GM12865 (cell line): ENCODE measurements around the gene DGLUCY.
A peak's percentile ranks its signal among the peaks of the same experiment; 100 is the strongest.

ENCODE experiments used
- DNase-seq: peaks from one replicate; pipeline ENCODE4 v3.0.0; 2010; ENCODE audit warnings: low read depth
- H3K4me3 ChIP-seq: 2 replicates; pipeline ENCODE4 v1.5.1; 2011; ENCODE audit warnings: mild to moderate bottlenecking, low read depth, low read length, control low read depth
- TF ChIP-seq, protein P1 (sequence below): IDR thresholded peaks from 2 replicates; pipeline ENCODE4 v1.5.1; 2011; ENCODE audit warnings: low read length, control low read depth, low read depth, inconsistent platforms; ENCODE audit not compliant: insufficient read depth; ENCODE audit errors: missing control alignments

The DGLUCY gene

DNA sequence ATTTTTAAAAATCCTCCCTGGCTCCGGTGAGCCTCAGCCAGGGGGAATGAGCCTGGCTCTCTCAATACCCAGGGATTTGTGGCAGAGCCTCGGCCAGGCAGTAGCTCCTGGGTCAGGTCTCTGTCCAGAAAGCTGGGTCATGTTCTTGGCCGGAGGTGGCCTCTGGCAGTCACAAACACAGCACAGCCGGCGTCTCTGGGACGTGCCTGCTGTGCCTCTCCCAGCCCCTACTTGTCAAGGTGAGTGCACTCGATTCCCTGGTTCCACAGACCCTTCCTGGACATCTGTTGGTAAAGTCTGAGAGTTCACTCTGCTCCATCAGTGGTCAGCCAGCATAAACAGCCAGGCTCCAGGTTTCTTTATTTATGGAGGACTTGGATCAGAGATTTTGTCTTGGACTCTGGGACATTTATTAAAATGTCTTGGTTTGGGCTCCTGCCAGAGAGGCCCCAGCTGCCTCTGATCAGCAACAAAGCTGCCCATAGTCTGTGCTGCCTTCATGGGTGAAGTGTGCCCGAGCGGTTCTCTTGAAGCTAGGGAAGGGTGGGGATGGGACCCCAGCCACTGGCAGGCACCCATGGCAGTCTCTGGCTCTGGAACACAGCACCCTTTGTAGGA lies 56.7 kb downstream of the DGLUCY start:
- TF ChIP-seq, protein P1, sequence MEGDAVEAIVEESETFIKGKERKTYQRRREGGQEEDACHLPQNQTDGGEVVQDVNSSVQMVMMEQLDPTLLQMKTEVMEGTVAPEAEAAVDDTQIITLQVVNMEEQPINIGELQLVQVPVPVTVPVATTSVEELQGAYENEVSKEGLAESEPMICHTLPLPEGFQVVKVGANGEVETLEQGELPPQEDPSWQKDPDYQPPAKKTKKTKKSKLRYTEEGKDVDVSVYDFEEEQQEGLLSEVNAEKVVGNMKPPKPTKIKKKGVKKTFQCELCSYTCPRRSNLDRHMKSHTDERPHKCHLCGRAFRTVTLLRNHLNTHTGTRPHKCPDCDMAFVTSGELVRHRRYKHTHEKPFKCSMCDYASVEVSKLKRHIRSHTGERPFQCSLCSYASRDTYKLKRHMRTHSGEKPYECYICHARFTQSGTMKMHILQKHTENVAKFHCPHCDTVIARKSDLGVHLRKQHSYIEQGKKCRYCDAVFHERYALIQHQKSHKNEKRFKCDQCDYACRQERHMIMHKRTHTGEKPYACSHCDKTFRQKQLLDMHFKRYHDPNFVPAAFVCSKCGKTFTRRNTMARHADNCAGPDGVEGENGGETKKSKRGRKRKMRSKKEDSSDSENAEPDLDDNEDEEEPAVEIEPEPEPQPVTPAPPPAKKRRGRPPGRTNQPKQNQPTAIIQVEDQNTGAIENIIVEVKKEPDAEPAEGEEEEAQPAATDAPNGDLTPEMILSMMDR, result no peak
- H3K4me3 ChIP-seq, result no peak overlapping the region
- DNase-seq, result no peak

DNA sequence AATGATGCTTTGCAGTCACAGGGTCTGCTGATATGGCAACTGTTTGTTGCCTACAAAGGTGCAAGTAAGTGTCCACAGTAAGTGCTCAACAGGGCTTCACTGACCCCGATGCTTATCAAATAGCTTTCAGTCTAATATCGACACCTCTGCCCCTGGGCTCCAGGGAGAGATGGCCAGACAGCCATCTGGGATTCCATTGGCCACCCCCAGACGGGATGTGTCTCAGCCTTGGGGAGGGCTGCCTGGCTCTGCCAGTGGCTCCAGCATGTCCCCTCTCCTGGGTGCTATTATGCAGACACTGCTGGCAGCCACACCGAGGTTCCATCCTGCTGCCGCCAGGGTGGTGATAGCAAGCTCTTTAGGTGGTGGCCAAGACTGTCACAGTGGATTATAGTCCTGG lies 57.4 kb downstream of the DGLUCY start:
- no peak for DNase-seq
- H3K4me3 ChIP-seq, result no peak overlapping the region
- TF ChIP-seq, protein P1, result no peak

DNA sequence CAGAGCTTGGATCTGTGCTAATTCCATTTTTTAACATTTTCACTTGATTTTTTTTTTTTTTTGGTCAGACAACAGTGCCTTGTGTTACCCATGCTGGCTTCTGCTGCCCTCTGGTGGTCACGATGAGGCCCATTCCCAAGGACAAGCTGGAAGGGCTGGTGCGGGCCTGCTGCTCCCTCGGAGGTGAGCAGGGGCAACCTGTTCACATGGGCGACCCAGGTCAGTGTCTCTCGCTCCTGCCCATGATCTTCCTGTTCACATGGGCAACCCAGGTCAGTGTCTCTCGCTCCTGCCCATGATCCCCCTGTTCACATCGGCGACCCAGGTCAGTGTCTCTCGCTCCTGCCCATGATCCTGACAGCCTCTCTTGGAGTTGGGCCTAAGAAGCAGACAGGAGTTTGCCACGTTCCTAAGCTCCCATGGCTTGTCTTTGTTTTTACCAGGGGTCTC lies 59.4 kb downstream of the DGLUCY start:
- TF ChIP-seq, protein P1, result peak; percentile 91
- DNase-seq, result peak; percentile 85

DNA sequence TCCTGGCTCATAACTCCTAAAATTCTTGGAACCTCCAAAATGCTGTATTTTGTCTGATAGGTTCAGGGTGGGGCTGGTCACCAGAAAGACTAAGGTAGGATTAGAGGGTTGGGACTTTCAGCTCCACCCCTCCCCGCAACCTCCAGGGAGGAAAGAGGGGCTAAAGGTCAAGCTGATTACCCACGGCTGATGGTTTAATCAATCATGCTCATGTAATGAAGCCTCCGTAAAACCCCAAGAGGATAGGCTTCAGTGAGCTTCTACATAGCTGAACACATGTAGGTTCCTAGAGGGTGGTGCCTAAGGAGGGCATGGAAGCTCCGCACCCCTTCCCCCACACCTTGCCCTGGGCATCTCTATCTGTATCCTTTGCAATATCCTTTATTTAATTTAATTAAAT lies 60.0 kb downstream of the DGLUCY start:
- H3K4me3 ChIP-seq, result no peak overlapping the region
- DNase-seq, result no peak
- TF ChIP-seq, protein P1, result no peak

More for the DNA sequence above, 59.4 kb downstream of the DGLUCY start:
- no peak overlapping the region for H3K4me3 ChIP-seq

DNA sequence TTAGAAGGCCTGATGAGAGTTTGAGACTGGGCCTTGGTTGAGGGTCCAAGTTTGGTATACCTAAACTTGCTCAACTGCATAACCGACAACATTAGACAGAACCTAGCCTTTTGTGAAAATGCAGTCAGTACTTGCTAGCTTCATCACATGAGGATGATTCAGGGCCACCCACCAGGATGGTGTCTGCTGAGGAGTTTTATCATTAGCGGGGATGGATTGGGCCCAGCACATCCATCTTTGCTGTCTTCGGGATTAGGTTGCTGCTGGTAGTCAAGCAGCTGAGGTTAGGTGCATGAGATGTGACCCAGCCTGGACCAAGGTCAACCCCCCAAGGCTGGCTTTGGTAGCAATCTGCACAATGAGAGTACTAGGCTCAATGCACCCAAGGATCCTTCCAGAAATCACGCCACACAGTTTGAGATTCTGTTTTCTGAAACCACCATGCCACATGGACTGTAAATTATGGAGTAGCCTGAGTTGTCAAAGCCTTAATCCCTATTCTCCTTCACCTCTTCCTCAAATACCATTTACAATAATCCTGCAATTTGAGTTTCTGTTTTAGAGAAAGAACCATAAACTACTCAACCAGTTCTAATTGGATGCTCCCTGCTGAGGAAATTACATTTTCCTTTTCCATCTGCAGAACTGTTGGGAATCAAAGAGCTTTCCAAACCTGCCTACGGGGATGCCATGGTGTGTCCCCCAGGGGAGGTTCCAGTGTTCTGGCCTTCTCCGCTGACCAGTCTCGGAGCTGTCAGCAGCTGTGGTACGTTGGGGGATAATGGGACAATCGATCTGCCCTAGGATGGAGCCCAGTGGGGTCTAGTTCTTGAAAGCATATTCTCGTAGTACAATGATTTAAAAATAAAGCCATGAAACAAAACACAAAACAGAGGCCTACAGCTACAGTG lies 61.7 kb downstream of the DGLUCY start:
- DNase-seq, result no peak
- H3K4me3 ChIP-seq, result no peak overlapping the region
- TF ChIP-seq, protein P1, result no peak

DNA sequence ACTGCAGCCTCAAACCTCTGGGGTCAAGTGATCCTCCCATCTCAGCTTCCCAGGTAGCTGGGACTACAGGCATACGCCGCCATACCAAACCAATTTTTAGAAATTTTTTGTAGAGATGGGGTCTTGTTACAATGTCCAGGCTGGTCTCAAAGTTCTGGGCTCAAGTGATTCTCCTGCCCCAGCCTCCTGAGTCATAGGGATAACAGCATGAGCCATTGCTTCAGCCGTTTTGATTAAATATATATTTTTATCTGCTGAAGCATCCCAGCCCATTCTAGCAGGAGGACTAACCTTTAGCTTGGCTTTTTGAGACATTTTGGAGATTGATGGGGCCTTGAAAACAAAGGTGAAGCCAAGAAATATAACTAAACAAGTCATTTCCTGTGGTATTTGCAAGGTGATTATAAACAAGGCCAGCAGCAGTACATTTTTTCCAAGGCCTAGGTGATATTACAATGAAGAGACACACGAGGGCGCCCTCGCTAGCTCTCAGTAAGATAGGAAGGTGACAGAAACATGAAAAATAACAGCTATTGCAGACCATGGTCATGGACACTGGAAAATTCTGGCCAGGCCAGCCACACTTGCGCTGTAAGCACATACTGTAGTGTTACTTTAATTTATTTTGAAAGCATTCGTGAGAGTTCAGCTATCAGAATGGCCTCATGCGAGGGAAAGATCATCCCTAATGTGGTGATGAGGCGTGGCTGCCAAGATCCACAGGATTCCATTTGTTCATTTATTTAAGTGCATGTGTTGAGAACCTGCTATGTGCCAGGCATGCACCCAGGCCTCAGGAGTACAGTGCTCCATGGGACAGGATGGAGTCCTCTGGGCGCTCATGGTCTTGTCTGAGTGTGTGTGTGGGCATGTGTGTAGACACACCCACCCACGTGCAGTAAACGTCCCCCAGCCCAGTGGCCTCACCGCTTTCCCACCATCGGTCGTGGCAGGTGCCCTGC lies 63.5 kb downstream of the DGLUCY start:
- no peak overlapping the region for H3K4me3 ChIP-seq
- peak; percentile 82 for DNase-seq
- TF ChIP-seq, protein P1, result peak; percentile 67
